NCI-H146 treated with DMSO at 0.1 percent for 48 hours (cell line): ENCODE data around the gene MICAL3.

Experiments
- DNase-seq: peaks from one replicate; lab custom pipeline; 2025; ENCODE audit not compliant: unreplicated experiment; lab: John Stamatoyannopoulos, UW

The MICAL3 gene

DNA sequence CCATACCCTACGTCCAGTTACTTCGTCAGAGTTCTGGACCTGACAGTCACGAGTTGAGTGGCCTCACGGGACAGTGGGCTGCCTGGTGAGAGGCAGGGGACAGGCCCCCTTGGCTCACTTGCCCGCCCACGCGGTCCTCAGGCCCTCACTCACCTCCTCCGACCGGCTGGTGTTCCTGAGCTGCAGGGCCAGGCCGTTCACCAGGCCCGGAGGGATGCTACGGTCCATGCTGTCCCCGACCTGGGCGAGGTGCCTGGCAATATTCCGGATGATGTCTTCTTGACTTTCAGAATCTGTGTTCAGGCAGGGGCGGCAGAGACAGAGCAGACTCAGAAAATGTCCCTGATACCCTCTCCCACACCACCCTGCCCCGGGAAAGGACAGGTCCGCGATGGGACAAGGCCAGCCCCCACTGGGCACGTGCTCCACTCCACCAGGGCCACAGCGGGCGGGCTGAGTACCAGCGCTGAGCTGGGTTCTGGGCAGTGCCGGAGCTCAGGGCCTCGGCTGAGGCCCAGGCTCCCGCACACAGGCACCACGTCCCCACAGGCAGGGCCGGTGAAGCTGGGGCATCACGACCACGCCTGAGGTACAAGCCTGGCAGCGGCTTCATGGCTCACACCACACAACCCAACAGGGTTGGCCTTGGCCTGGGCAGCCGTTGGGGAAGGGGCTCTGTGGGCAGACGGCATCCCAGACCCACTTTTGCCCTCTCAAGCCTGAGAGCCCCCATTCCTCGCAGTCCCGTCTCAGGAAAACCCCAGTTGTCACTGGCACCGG lies 285.0 kb downstream of the MICAL3 start:
- no peak for DNase-seq

- no peak for DNase-seq
These were observed 285.8 kb downstream of the MICAL3 start for GRCh38 chr22:17738386-17739128.
